GM12875 (cell line): Measurements from ENCODE around the gene FERMT2.

Source experiments
- H3K4me3 ChIP-seq: one replicate; pipeline ENCODE4 v1.5.1; 2011; ENCODE audit warnings: low read depth, low read length, control low read depth
- TF ChIP-seq, protein P1 (sequence below): IDR thresholded peaks from 2 replicates; pipeline ENCODE4 v1.5.1; 2011; ENCODE audit warnings: low read depth, mild to moderate bottlenecking, control low read depth, inconsistent platforms, low read length, moderate library complexity, borderline replicate concordance; ENCODE audit not compliant: insufficient read depth

Gene FERMT2

GRCh38 chr14:52917735-52918134 lies 33.1 kb downstream of the FERMT2 start:
- TF ChIP-seq, protein P1, sequence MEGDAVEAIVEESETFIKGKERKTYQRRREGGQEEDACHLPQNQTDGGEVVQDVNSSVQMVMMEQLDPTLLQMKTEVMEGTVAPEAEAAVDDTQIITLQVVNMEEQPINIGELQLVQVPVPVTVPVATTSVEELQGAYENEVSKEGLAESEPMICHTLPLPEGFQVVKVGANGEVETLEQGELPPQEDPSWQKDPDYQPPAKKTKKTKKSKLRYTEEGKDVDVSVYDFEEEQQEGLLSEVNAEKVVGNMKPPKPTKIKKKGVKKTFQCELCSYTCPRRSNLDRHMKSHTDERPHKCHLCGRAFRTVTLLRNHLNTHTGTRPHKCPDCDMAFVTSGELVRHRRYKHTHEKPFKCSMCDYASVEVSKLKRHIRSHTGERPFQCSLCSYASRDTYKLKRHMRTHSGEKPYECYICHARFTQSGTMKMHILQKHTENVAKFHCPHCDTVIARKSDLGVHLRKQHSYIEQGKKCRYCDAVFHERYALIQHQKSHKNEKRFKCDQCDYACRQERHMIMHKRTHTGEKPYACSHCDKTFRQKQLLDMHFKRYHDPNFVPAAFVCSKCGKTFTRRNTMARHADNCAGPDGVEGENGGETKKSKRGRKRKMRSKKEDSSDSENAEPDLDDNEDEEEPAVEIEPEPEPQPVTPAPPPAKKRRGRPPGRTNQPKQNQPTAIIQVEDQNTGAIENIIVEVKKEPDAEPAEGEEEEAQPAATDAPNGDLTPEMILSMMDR: no peak
- no peak overlapping the region for H3K4me3 ChIP-seq

DNA sequence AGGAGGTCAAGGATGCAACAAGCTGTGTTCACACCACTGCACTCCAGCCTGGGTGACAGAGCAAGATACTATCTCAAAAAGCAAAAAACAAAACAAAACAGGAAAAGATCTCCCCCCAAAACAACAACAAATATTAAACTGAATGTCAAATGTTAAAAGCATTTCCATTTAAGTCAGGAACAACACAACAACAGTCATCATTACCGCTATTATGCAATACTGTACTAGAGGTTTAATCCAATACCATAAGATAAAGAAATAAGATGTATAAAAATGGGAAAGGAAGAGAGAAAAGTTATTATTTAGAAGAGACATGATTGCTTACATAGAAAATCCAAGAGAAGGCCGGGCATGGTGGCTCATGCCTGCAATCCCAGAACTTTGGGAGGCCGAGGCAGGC lies 36.6 kb downstream of the FERMT2 start:
- TF ChIP-seq, protein P1: no peak
- no peak overlapping the region for H3K4me3 ChIP-seq

DNA sequence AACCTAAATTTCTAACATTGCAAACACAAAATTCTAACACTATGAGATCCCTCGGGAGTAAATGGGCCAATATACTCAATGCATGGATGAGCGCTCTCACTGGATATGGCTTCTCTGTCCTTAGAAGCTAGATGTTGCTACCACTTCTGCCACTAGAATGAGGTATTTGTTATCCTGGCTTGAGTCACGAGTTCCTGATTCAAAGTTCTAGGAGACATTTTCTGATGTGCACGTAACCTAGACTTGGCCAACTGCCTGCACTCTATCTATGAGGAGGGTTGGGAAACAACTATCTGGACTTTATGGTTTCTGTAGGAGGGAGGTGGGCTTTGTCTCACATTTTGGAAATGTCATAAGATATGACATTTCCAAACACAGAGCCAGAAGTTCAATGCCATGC lies 37.6 kb downstream of the FERMT2 start:
- no peak overlapping the region for H3K4me3 ChIP-seq
- TF ChIP-seq, protein P1: no peak

DNA sequence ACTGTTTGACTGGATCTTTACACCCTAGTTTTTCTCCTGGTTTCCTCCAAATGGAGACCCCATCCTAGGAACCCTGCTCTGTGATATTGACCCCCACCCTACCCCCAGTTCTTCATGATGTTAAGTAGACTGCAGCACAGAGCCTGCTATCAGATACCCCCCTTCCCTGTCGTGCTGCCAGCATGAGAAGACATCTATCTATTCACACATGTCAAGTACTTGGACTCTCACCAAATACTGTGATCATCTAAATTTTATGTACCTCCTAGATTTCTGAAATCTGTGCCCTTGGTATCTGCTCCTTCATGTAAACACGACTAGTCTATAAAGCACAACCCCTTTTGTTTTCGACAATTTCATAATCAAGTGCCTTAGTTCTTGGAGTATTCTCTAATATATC lies 38.9 kb downstream of the FERMT2 start:
- TF ChIP-seq, protein P1: no peak

GRCh38 chr14:52910572-52910971 lies 40.3 kb downstream of the FERMT2 start:
- TF ChIP-seq, protein P1: no peak
- H3K4me3 ChIP-seq: no peak overlapping the region

More for the DNA sequence above, 38.9 kb downstream of the FERMT2 start:
- H3K4me3 ChIP-seq: no peak overlapping the region

GRCh38 chr14:52907949-52908348 lies 42.9 kb downstream of the FERMT2 start:
- TF ChIP-seq, protein P1: no peak
- no peak overlapping the region for H3K4me3 ChIP-seq

- TF ChIP-seq, protein P1: no peak
- H3K4me3 ChIP-seq: no peak overlapping the region
These were observed 44.7 kb downstream of the FERMT2 start for GRCh38 chr14:52906141-52906601.
